A549 (cell line): ENCODE results near the gene MGAT5. TPM values are rescaled to one million over a fixed set of nuclear protein-coding genes. Genes with fewer than 3 reads are reported as not detected.

ENCODE experiments used
- ATAC-seq, 2 experiments: fragments of 200-7000 bp in 1 of 2; fragments of >200 bp in 1 of 2; cut with Nextera tagmentation in 1 of 2; cut with Tn5 transposase in 1 of 2; 3 replicates each; pipeline versions ENCODE4 v1.8.0 to v1.9.1; 2018 to 2020; ENCODE audit warnings: mild to moderate bottlenecking in 1 of 2, moderate library complexity in 1 of 2
- CTCF ChIA-PET: fragments of 300-600 bp; sonication (Branson Sonifier 250); formaldehyde crosslinking; extraction: SDS; loops from one replicate; lab custom pipeline; 2021; ENCODE audit warnings: antibody characterized with exemption, inconsistent platforms; lab: Yijun Ruan, JAX
- POLR2A ChIA-PET: fragments of 350-600 bp; formaldehyde crosslinking; extraction: SDS; loops from one replicate; lab custom pipeline; 2021; ENCODE audit warnings: antibody characterized with exemption, inconsistent platforms; lab: Yijun Ruan, JAX
- DNase-seq, 2 experiments: peaks; one replicate each; pipeline versions ENCODE4 v3.0.0 to v3.0.0-alpha.2; 2011 to 2016; ENCODE audit warnings: low read depth in 1 of 2, low spot score in 1 of 2
- FAIRE-seq: peaks from 2 replicates; lab custom pipeline; 2011; peaks lifted over from hg19 to GRCh38; lab: Jason Lieb, UNC
- H3K27ac ChIP-seq, 2 experiments: fragments of >200 bp; sonication (Bioruptor Twin); formaldehyde crosslinking; 3 replicates each; pipeline ENCODE4 v1.5.1; 2016 to 2017
- H3K4me1 ChIP-seq: fragments of >200 bp; sonication (Bioruptor Twin); formaldehyde crosslinking; 3 replicates; pipeline ENCODE4 v1.6.1; 2016
- H3K4me2 ChIP-seq: fragments of >200 bp; sonication (Bioruptor Twin); formaldehyde crosslinking; 3 replicates; pipeline ENCODE4 v1.6.1; 2016
- H3K4me3 ChIP-seq: fragments of >200 bp; sonication (Bioruptor Twin); formaldehyde crosslinking; 3 replicates; pipeline ENCODE4 v1.5.1; 2016
- H3K9me3 ChIP-seq: fragments of >200 bp; sonication (Bioruptor Twin); formaldehyde crosslinking; 3 replicates; pipeline ENCODE4 v1.6.1; 2016
- BHLHE40 ChIP-seq: IDR thresholded peaks from 2 replicates; pipeline ENCODE4 v1.6.1; 2012; ENCODE audit warnings: low read depth, low read length, inconsistent platforms
- EHMT2 ChIP-seq: fragments of 200-600 bp; sonication (generic); IDR thresholded peaks from 2 replicates; pipeline ENCODE4 v1.6.1; 2016; ENCODE audit warnings: antibody characterized with exemption, low read depth, mild to moderate bottlenecking, moderate library complexity
- ESRRA ChIP-seq: fragments of 150-350 bp; IDR thresholded peaks from 2 replicates; pipeline ENCODE4 v1.6.1; 2014; ENCODE audit warnings: mild to moderate bottlenecking, low read length, borderline replicate concordance
- HEYL ChIP-seq: fragments of 250-450 bp; sonication (Bioruptor Pico); IDR thresholded peaks from 2 replicates; pipeline ENCODE4 v1.8.0; 2021; ENCODE audit warnings: mild to moderate bottlenecking, moderate library complexity
- HOXA7 ChIP-seq: fragments of 250-450 bp; sonication (Bioruptor Pico); IDR thresholded peaks from 2 replicates; pipeline ENCODE4 v1.5.0; 2020; ENCODE audit warnings: mild to moderate bottlenecking, moderate library complexity
- HOXB13 ChIP-seq: fragments of 250-450 bp; sonication (Bioruptor Pico); IDR thresholded peaks from 2 replicates; pipeline ENCODE4 v1.5.0; 2020; ENCODE audit warnings: low read depth, mild to moderate bottlenecking, moderate library complexity
- HOXB5 ChIP-seq: fragments of 250-450 bp; sonication (Bioruptor Pico); IDR thresholded peaks from 2 replicates; pipeline ENCODE4 v1.5.0; 2020; ENCODE audit warnings: mild to moderate bottlenecking, moderate library complexity
- JUNB ChIP-seq: fragments of >200 bp; sonication (Bioruptor Twin); formaldehyde crosslinking; IDR thresholded peaks from 2 replicates; pipeline ENCODE4 v1.6.1; 2016
- KDM1A ChIP-seq: fragments of 200-600 bp; sonication (generic); IDR thresholded peaks from 2 replicates; pipeline ENCODE4 v1.6.1; 2016; ENCODE audit warnings: low read depth, mild to moderate bottlenecking
- KDM5A ChIP-seq: fragments of 200-600 bp; sonication (generic); IDR thresholded peaks from 2 replicates; pipeline ENCODE4 v1.6.1; 2016; ENCODE audit warnings: antibody characterized with exemption, mild to moderate bottlenecking
- MAX ChIP-seq: IDR thresholded peaks from 2 replicates; pipeline ENCODE4 v1.6.1; 2012
- MAZ ChIP-seq: fragments of 150-350 bp; IDR thresholded peaks from 2 replicates; pipeline ENCODE4 v1.6.1; 2014; ENCODE audit warnings: antibody characterized with exemption, low read depth, low read length, borderline replicate concordance
- MYC ChIP-seq: IDR thresholded peaks from 2 replicates; pipeline ENCODE4 v1.6.1; 2012; ENCODE audit warnings: mild to moderate bottlenecking, inconsistent platforms, low read length, improper control_type of control experiment, borderline replicate concordance
- POLR2AphosphoS2 ChIP-seq: conservative IDR thresholded peaks from 2 replicates; pipeline ENCODE4 v1.6.1; 2012; ENCODE audit warnings: low read length, improper control_type of control experiment, inconsistent platforms
- RARB ChIP-seq: fragments of 250-450 bp; sonication (Bioruptor Pico); IDR thresholded peaks from 2 replicates; pipeline ENCODE4 v1.8.0; 2021; ENCODE audit warnings: mild to moderate bottlenecking, moderate library complexity
- REST ChIP-seq: fragments of 200-600 bp; sonication (generic); IDR thresholded peaks from 2 replicates; pipeline ENCODE4 v1.6.1; 2016; ENCODE audit warnings: antibody characterized with exemption, mild to moderate bottlenecking, moderate library complexity
- SMC3 ChIP-seq: fragments of >200 bp; sonication (Bioruptor Twin); formaldehyde crosslinking; IDR thresholded peaks from 3 replicates; pipeline ENCODE4 v1.6.1; 2018; ENCODE audit warnings: inconsistent platforms
- TFCP2L1 ChIP-seq: fragments of 250-450 bp; sonication (Bioruptor Pico); IDR thresholded peaks from 2 replicates; pipeline ENCODE4 v1.5.0; 2021; ENCODE audit warnings: mild to moderate bottlenecking
- ZFP36 ChIP-seq: fragments of 450-650 bp; IDR thresholded peaks from 2 replicates; pipeline ENCODE4 v1.6.1; 2014; ENCODE audit warnings: borderline replicate concordance; ENCODE audit not compliant: partially characterized antibody
- WGBS: methylation state at CpG from one replicate; pipeline ENCODE4 v1.1.6; 2017; ENCODE audit errors: missing lambda C conversion rate; 5-methylcytosine and 5-hydroxymethylcytosine counted together
- polyA plus RNA-seq, 4 experiments: library from polyadenylated mRNA; depleted of rRNA in 3 of 4; stranded (reverse); fragments of >200 nt; fragmentation: RNase III in 1 of 4; extraction: RNeasy Plus Mini Kit Qiagen cat#74134 plus additional on column Dnase treatment in 1 of 4; gene quantifications; 2 replicates in 3 of 4; 3 replicates in 1 of 4; pipeline ENCODE4 v1.2.3, GENCODE V29; 2011 to 2017

Gene MGAT5
- polyA plus RNA-seq, 2 of the 4 experiments (the other 2 are of a cell fraction) = 13.2 to 17.1 TPM

- DNase-seq (no peak), FAIRE-seq (no peak), ATAC-seq (no peak)
- H3K4me2 ChIP-seq = no peak overlapping the region
- H3K4me1 ChIP-seq = no peaks in the 10 kb centered on the region
- no peak overlapping the region for H3K27ac ChIP-seq
- no peak overlapping the region for H3K4me3 ChIP-seq
- TF ChIP-seq KDM5A = no peak
- TF ChIP-seq EHMT2 = no peak
- no peak for TF ChIP-seq ZFP36
- TF ChIP-seq MYC = no peak
- TF ChIP-seq HEYL (CRISPR knock-in tag) = no peak
- TF ChIP-seq TFCP2L1 (CRISPR knock-in tag) = no peak
- CTCF ChIA-PET = interaction anchor here (0.6 to 3.4 kb wide), 3 partner anchors 10 to 65 kb away, joined by 3 to 27 read pairs (median 4); no protein-coding TSS in a partner anchor
- 92% methylated on average over 16 of the region's 16 CpGs for WGBS
- no peaks in the 10 kb centered on the region for H3K9me3 ChIP-seq
- POLR2A ChIA-PET = no interaction called here
Measured at GRCh38 chr2:134440336-134440909, 186.6 kb downstream of the MGAT5 start.

- ChIA-PET POLR2A (no interaction called here), CTCF (interaction anchor here (0.6 to 3.4 kb wide), 3 partner anchors 9 to 64 kb away, joined by 3 to 27 read pairs (median 4); no protein-coding TSS in a partner anchor)
- WGBS = 92% methylated on average over 10 of the region's 11 CpGs
- ATAC-seq = no peak
- Histone ChIP-seq H3K4me3 (no peak overlapping the region), H3K4me1 (no peaks in the 10 kb centered on the region; the same call in 2 of the 3 replicates), H3K4me2 (no peak overlapping the region), H3K9me3 (no peaks in the 10 kb centered on the region), H3K27ac (no peak overlapping the region)
- TF ChIP-seq JUNB = no peak
- no peak for TF ChIP-seq RARB (CRISPR knock-in tag)
- DNase-seq = no peak
- FAIRE-seq = no peak
Measured at GRCh38 chr2:134441153-134441863, 187.4 kb downstream of the MGAT5 start.

- no peaks in the 10 kb centered on the region for H3K9me3 ChIP-seq
- no peak for TF ChIP-seq SMC3
- no peak for TF ChIP-seq MAZ
- no peak for TF ChIP-seq REST
- FAIRE-seq (no peak), ATAC-seq (no peak), DNase-seq (no peak)
- H3K4me1 ChIP-seq = no peaks in the 10 kb centered on the region; the same call in 2 of the 3 replicates
- 84% methylated on average over 11 of the region's 11 CpGs for WGBS
- H3K27ac ChIP-seq = no peak overlapping the region
- CTCF ChIA-PET = interaction anchor here (2.0 to 3.4 kb wide), 2 partner anchors 6 to 16 kb away, joined by 4 to 27 read pairs; no protein-coding TSS in a partner anchor
- no peak overlapping the region for H3K4me2 ChIP-seq
- POLR2A ChIA-PET = no interaction called here
- H3K4me3 ChIP-seq = no peak overlapping the region
Measured at GRCh38 chr2:134443814-134444480, 190.1 kb downstream of the MGAT5 start.

- no peaks in the 10 kb centered on the region for H3K9me3 ChIP-seq
- TF ChIP-seq HOXB5 = no peak
- TF ChIP-seq KDM1A = no peak
- TF ChIP-seq MAX = no peak
- TF ChIP-seq HOXB13 (CRISPR knock-in tag) = no peak
- no peak for TF ChIP-seq RARB (CRISPR knock-in tag)
- no peak for TF ChIP-seq HOXA7
- TF ChIP-seq POLR2AphosphoS2 = no peak
- TF ChIP-seq BHLHE40 = no peak
- no peak for TF ChIP-seq ESRRA
- TF ChIP-seq, all 56 proteins: peak for 0
- DNase-seq (no peak), FAIRE-seq (no peak), ATAC-seq (no peak)
- ChIA-PET CTCF (interaction anchor here (0.8 to 2.0 kb wide), 3 partner anchors 10 to 326 kb away, joined by 3 to 4 read pairs (median 3); no protein-coding TSS in a partner anchor), POLR2A (no interaction called here)
- 97% methylated on average over 4 of the region's 4 CpGs for WGBS
- Histone ChIP-seq H3K4me1 (no peaks in the 10 kb centered on the region; the same call in 2 of the 3 replicates), H3K4me2 (no peak overlapping the region), H3K27ac (no peak overlapping the region), H3K4me3 (no peak overlapping the region)
Measured at GRCh38 chr2:134445116-134445515, 191.2 kb downstream of the MGAT5 start.
